ENCODE results near the gene NCOA7. TPM values are rescaled to one million over a fixed set of nuclear protein-coding genes. Genes with fewer than 3 reads are reported as not detected.
"Not testable (repeated sequence)": the region's sequence is repeated elsewhere in the genome, so short reads cannot be mapped to it uniquely, and the experiment has no call there.

Gene NCOA7
- total and polyA plus RNA-seq, 3 donors from 2014 or later: 7.5 to 26.7 (median 18.9) TPM

- TF ChIP-seq, protein P1, sequence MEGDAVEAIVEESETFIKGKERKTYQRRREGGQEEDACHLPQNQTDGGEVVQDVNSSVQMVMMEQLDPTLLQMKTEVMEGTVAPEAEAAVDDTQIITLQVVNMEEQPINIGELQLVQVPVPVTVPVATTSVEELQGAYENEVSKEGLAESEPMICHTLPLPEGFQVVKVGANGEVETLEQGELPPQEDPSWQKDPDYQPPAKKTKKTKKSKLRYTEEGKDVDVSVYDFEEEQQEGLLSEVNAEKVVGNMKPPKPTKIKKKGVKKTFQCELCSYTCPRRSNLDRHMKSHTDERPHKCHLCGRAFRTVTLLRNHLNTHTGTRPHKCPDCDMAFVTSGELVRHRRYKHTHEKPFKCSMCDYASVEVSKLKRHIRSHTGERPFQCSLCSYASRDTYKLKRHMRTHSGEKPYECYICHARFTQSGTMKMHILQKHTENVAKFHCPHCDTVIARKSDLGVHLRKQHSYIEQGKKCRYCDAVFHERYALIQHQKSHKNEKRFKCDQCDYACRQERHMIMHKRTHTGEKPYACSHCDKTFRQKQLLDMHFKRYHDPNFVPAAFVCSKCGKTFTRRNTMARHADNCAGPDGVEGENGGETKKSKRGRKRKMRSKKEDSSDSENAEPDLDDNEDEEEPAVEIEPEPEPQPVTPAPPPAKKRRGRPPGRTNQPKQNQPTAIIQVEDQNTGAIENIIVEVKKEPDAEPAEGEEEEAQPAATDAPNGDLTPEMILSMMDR (IDR thresholded peaks at IDR 0.05): no peak
- no peak for TF ChIP-seq POLR2A (IDR thresholded peaks at IDR 0.05)
- intact Hi-C loops (cut with DNase I; ENCODE audit: low total_unique reads): no loop called here
- H3K4me1 ChIP-seq: peaks cover 10% of the 10 kb centered on the region
- no peak overlapping the region for H3K4me3 ChIP-seq
- WGBS, 2 donors: 83 to 89% methylated on average over 2 of the region's 2 CpGs
- H3K27me3 ChIP-seq: no peaks in the 10 kb centered on the region
- no peak overlapping the region for H3K27ac ChIP-seq
- no peaks in the 10 kb centered on the region for H3K9me3 ChIP-seq
- DNase-seq: no peak
- no peaks in the 10 kb centered on the region for H3K36me3 ChIP-seq (ENCODE audit: low read depth, missing control alignments)
These were observed 11.6 kb downstream of the NCOA7 start for GRCh38 chr6:125802383-125802782.

- DNase-seq: no peak
- TF ChIP-seq, protein P1 (IDR thresholded peaks at IDR 0.05): no peak
- TF ChIP-seq POLR2A (IDR thresholded peaks at IDR 0.05): no peak
- Histone ChIP-seq H3K27me3 (no peaks in the 10 kb centered on the region), H3K9me3 (no peaks in the 10 kb centered on the region), H3K4me3 (no peak overlapping the region), H3K4me1 (peaks cover 10% of the 10 kb centered on the region), H3K27ac (peak overlapping the region in 1 of 2 donors; percentile 39), H3K36me3 (ENCODE audit: low read depth, missing control alignments) (no peaks in the 10 kb centered on the region)
- intact Hi-C loops (cut with DNase I; ENCODE audit: low total_unique reads): no loop called here
- WGBS, 2 donors: 49 to 52% methylated on average over 4 of the region's 4 CpGs
These were observed 12.2 kb downstream of the NCOA7 start for GRCh38 chr6:125802943-125803377.

- H3K27ac ChIP-seq: no peak overlapping the region
- no peak overlapping the region for H3K4me3 ChIP-seq
- H3K9me3 ChIP-seq: no peaks in the 10 kb centered on the region
- no peaks in the 10 kb centered on the region for H3K36me3 ChIP-seq (ENCODE audit: low read depth, missing control alignments)
- intact Hi-C loops (cut with DNase I; ENCODE audit: low total_unique reads): no loop called here
- no peak for DNase-seq
- no peaks in the 10 kb centered on the region for H3K27me3 ChIP-seq
- no peak for TF ChIP-seq POLR2A (IDR thresholded peaks at IDR 0.05)
- TF ChIP-seq, protein P1 (IDR thresholded peaks at IDR 0.05): no peak
- peaks cover 10% of the 10 kb centered on the region for H3K4me1 ChIP-seq
These were observed 13.5 kb downstream of the NCOA7 start for GRCh38 chr6:125804264-125804663.

DNA sequence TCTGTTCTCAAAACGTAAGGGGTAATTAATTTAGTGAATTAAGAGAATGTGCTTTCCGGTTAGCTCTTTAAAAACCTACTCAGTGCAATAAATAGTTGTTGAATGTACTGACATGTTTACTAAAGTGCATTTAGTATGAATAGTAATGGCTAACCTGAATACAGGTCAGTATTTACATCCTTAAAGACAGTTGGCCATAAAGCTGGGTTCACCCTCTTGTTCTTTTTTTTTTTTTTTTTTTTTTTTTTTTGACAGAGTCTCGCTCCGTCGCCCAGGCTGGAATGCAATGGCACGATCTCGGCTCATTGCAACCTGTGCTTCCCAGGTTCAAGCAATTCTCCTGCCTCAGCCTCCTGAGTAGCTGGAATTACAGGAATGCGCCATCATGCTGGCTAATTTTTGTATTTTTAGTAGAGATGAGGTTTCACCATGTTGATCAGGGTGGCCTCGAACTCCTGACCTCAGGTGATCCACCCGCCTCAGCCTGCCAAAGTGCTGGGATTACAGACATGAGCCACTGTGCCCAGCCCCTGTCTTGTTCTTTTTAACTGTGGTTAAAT lies 14.2 kb downstream of the NCOA7 start:
- H3K4me1 ChIP-seq; H3K27ac ChIP-seq; H3K27me3 ChIP-seq; H3K36me3 ChIP-seq (ENCODE audit: low read depth, missing control alignments); H3K4me3 ChIP-seq; H3K9me3 ChIP-seq; intact Hi-C loops (cut with DNase I; ENCODE audit: low total_unique reads); DNase-seq: not testable (repeated sequence)
- WGBS, 2 donors: 87% methylated on average over 10 of the region's 10 CpGs

GRCh38 chr6:125806813-125807212 lies 16.1 kb downstream of the NCOA7 start:
- H3K27me3 ChIP-seq: no peaks in the 10 kb centered on the region
- TF ChIP-seq, protein P1 (IDR thresholded peaks at IDR 0.05): no peak
- TF ChIP-seq POLR2A (IDR thresholded peaks at IDR 0.05): no peak

More at GRCh38 chr6:125806813-125807212, 16.1 kb downstream of the NCOA7 start:
- DNase-seq: no peak
- no peaks in the 10 kb centered on the region for H3K36me3 ChIP-seq (ENCODE audit: low read depth, missing control alignments)
- intact Hi-C loops (cut with DNase I; ENCODE audit: low total_unique reads): no loop called here
- H3K27ac ChIP-seq: no peak overlapping the region
- 86 to 87% methylated on average over 4 of the region's 4 CpGs for WGBS, 2 donors
- no peaks in the 10 kb centered on the region for H3K9me3 ChIP-seq
- H3K4me3 ChIP-seq: no peak overlapping the region
- peaks cover 10% of the 10 kb centered on the region for H3K4me1 ChIP-seq

All from testis (tissue), 3 donors.